ENCODE data around the gene PPOX.
A peak's percentile ranks its signal among the peaks of the same experiment; 100 is the strongest.

PPOX gene

GRCh38 chr1:161165742-161166668 is at the start of gene PPOX:
PPOX (plus strand) TSS chr1:161166426; CDS start chr1:161166848, 422 bp downstream.
- DNase-seq: peak; percentile 96

- peak; percentile 51 for DNase-seq
Observed at GRCh38 chr1:161117759-161118581, 48.3 kb upstream of the PPOX start, which contains the start of the genes NIT1 and PFDN2. NIT1 (plus strand) TSS chr1:161118105; CDS start chr1:161118177, 72 bp downstream. PFDN2 (minus strand) TSS chr1:161118037; CDS start chr1:161118026, 11 bp downstream.

GRCh38 chr1:161119092-161119903 is 46.9 kb upstream of the PPOX start:
- DNase-seq: no peak

- no peak for DNase-seq
Observed at GRCh38 chr1:161121042-161121650, 45.1 kb upstream of the PPOX start.

- no peak for DNase-seq
Observed at GRCh38 chr1:161121834-161122233, 44.4 kb upstream of the PPOX start.

- no peak for DNase-seq
Observed at GRCh38 chr1:161122967-161123366, 43.3 kb upstream of the PPOX start.

GRCh38 chr1:161127649-161128048 is 38.6 kb upstream of the PPOX start:
- DNase-seq: no peak

GRCh38 chr1:161128591-161129420 is 37.4 kb upstream of the PPOX start:
- no peak for DNase-seq

GRCh38 chr1:161130266-161130665 is 36.0 kb upstream of the PPOX start:
- no peak for DNase-seq

GRCh38 chr1:161131523-161132409 is 34.5 kb upstream of the PPOX start:
- no peak for DNase-seq

GRCh38 chr1:161132410-161133219 is 33.6 kb upstream of the PPOX start, which contains the start of gene DEDD:
DEDD (minus strand) TSS chr1:161132667; CDS start chr1:161124462, 8,205 bp downstream.
- peak; percentile 85 for DNase-seq

- no peak for DNase-seq
Observed at GRCh38 chr1:161133220-161133740, 32.9 kb upstream of the PPOX start.

GRCh38 chr1:161137881-161138280 is 28.3 kb upstream of the PPOX start:
- DNase-seq: no peak

GRCh38 chr1:161138431-161138830 is 27.8 kb upstream of the PPOX start:
- DNase-seq: no peak

- DNase-seq: no peak
Observed at GRCh38 chr1:161139766-161140165, 26.5 kb upstream of the PPOX start.

GRCh38 chr1:161140755-161141400 is 25.3 kb upstream of the PPOX start:
- DNase-seq: no peak

- DNase-seq: no peak
Observed at GRCh38 chr1:161145832-161146231, 20.4 kb upstream of the PPOX start.

GRCh38 chr1:161153176-161153575 is 13.1 kb upstream of the PPOX start:
- DNase-seq: no peak
